A549 treated with Hydrocortisone at 1 μM for 4 hours (cell line): Measurements from ENCODE around the gene FCRL2. TPM values are rescaled to one million over a fixed set of nuclear protein-coding genes. Genes with fewer than 3 reads are reported as not detected.

Experiments used
- total RNA-seq: library from RNA; stranded (reverse); fragments of 200-300 nt; extraction: Qiagen RNA extraction; gene quantifications from 5 replicates; pipeline ENCODE4 v1.2.3, GENCODE V29; 2022

FCRL2 gene, protein sequence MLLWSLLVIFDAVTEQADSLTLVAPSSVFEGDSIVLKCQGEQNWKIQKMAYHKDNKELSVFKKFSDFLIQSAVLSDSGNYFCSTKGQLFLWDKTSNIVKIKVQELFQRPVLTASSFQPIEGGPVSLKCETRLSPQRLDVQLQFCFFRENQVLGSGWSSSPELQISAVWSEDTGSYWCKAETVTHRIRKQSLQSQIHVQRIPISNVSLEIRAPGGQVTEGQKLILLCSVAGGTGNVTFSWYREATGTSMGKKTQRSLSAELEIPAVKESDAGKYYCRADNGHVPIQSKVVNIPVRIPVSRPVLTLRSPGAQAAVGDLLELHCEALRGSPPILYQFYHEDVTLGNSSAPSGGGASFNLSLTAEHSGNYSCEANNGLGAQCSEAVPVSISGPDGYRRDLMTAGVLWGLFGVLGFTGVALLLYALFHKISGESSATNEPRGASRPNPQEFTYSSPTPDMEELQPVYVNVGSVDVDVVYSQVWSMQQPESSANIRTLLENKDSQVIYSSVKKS
- not detected in 5 replicates for total RNA-seq

DNA sequence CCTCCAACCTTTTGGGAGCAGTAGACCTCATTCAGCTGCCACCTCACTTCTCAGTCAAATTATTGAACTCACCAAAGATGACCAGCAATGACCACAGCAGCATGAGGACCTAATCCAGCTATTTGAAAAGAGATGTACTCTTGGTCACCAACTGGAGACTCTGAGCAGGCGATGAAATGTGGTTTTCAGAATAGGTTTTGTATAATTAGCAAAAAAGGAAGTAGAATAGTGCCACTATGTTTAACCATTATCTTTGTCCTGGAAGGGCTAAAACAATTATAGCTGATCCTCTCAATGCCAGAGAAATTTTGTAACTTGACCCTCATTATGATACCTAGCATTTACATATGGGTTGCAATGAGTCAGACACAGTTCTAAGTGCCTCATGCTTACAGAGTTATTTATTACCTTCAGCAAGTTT, at the start of gene FCRL2:
TSS of gene FCRL2 (minus strand) at position 162 of the 421 bp plus-strand sequence. CDS start at position 103, 59 bp downstream.

DNA sequence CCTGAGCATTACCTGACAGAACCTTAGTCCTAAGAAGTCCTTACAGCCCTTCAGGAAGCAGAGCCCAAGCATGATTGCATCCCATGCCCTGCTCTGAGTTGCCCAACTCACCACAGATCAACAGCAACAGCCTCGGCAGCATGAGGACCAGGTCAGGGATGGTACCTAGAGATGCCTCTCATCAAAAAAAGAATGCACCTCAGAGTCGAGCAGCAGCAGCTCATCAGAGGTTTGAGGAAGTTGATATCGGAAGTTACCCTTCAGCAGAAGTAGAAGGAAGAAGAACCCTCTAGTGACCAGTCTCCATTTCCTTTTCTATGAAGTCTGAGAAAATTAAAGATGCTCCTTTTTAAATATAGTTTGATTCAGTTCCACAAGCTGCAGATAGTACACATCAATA, 43.0 kb upstream of the FCRL2 start, which contains the start of gene FCRL1:
TSS of gene FCRL1 (minus strand) at position 225 of the 400 bp plus-strand sequence. CDS start at position 142, 83 bp downstream.

DNA sequence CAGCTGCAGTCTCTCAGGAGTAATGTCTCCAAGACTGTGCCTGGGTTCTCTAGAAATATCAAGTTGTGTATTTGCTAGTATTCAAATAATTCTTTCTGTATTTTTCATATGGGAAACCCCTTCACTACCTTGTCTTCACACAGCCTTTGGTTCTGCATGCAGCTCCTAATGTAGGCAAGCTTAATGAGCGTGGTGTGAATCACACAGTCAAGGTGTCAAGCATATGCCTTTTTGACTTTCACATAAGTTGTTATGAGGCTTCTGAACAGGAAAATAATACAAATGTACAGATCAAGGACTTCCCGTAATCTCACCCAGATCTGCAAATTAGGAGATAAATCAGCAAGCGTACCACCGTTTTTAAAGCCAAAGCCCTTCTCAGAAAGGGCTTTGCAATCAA, 76.2 kb downstream of the FCRL2 start, which contains the start of gene FCRL3:
TSS of gene FCRL3 (minus strand) at position 38 of the 400 bp plus-strand sequence. CDS start 280 bp downstream, outside the sequence.

Other genes starting within 250 kb of the FCRL2 start
- 0.03 TPM in 1 of 5 replicates, not detected in the others for gene FCRL5, start 224.6 kb downstream of the FCRL2 start, total RNA-seq
- not detected in 5 replicates for gene FCRL4, start 179.0 kb downstream of the FCRL2 start, total RNA-seq
- not detected in 5 replicates for gene FCRL3, start 76.4 kb downstream of the FCRL2 start, total RNA-seq
- not detected in 5 replicates for gene FCRL1, start 43.0 kb upstream of the FCRL2 start, total RNA-seq
- gene CD5L, start 64.7 kb upstream of the FCRL2 start, total RNA-seq: not detected in 5 replicates
- gene KIRREL1, start 216.5 kb upstream of the FCRL2 start, total RNA-seq: 17.3 to 30.5 TPM (median 23.4 TPM) in 5 replicates